ENCODE results near the gene AKAP13. TPM values are rescaled to one million over a fixed set of nuclear protein-coding genes. Genes with fewer than 3 reads are reported as not detected.

Gene AKAP13
- polyA plus RNA-seq, 3 donors, result 47.9 to 99.7 (median 92.6) TPM

GRCh38 chr15:85568261-85568808 lies 187.9 kb downstream of the AKAP13 start:
- Histone ChIP-seq H3K4me2 (replicated peaks; ENCODE audit: extremely low read depth, low read length, poor library complexity, severe bottlenecking) (no peak overlapping the region), H3K36me3 (replicated peaks in 1 of 2; ENCODE audit: control insufficient read depth in 1 of 2, insufficient read depth in 2 of 2, low read length in 2 of 2) (peaks cover 3 to 26% of the 10 kb centered on the region in 2 donors), H3K79me2 (ENCODE audit: insufficient read depth, low read length) (peaks cover 100% of the 10 kb centered on the region), H4K20me1 (ENCODE audit: insufficient read depth, low read length) (peaks cover 100% of the 10 kb centered on the region), H3K4me1 (ENCODE audit: control insufficient read depth in 1 of 2, insufficient read depth in 2 of 2, low read length in 2 of 2) (peaks cover 51 to 67% of the 10 kb centered on the region in 2 donors), H3K4me3 (replicated peaks in 1 of 3; ENCODE audit: low read depth in 2 of 3, low read length in 3 of 3) (no peak overlapping the region), H3K9me3 (replicated peaks in 1 of 2; ENCODE audit: control insufficient read depth in 1 of 2, insufficient read depth in 1 of 2, low read length in 2 of 2) (no peaks in the 10 kb centered on the region), H3K27me3 (ENCODE audit: control insufficient read depth in 2 of 2, insufficient read depth in 2 of 2, low read length in 2 of 2) (no peaks in the 10 kb centered on the region), H2AFZ (ENCODE audit: insufficient read depth, low read depth, low read length, poor library complexity, severe bottlenecking) (no peak overlapping the region), H3K9ac (ENCODE audit: insufficient read depth, low read length, poor library complexity, severe bottlenecking) (no peak overlapping the region), H3K27ac (ENCODE audit: low read depth in 1 of 2, low read length in 2 of 2) (peak overlapping the region in 1 of 2 donors; percentile 63)
- Mint-ChIP-seq H3K4me1 (peaks cover 60% of the 10 kb centered on the region), H3K36me3 (peaks cover 28 to 44% of the 10 kb centered on the region in 2 donors), H3K4me3 (no peak overlapping the region), H3K27ac (peak overlapping the region; percentile 27 to 88 (median 73)), H3K9me3 (no peaks in the 10 kb centered on the region), H3K27me3 (ENCODE audit: low read depth in 3 of 3) (peaks cover 0 to 2% (median 0%) of the 10 kb centered on the region in 3 donors)
- TF ChIP-seq CTCF (IDR thresholded peaks at IDR 0.05), result no peak
- no peak for DNase-seq
- 100% methylated on average over 5 of the region's 7 CpGs for WGBS (ENCODE audit: insufficient coverage)
- intact Hi-C loops (cut with micrococcal nuclease), result no loop called here

- H3K27me3 Mint-ChIP-seq (ENCODE audit: low read depth in 3 of 3), result peaks cover 0 to 2% (median 0%) of the 10 kb centered on the region in 3 donors
- Histone ChIP-seq H2AFZ (ENCODE audit: insufficient read depth, low read depth, low read length, poor library complexity, severe bottlenecking) (peak overlapping the region; percentile 47), H4K20me1 (ENCODE audit: insufficient read depth, low read length) (peaks cover 100% of the 10 kb centered on the region), H3K27me3 (ENCODE audit: control insufficient read depth in 2 of 2, insufficient read depth in 2 of 2, low read length in 2 of 2) (no peaks in the 10 kb centered on the region), H3K9me3 (replicated peaks in 1 of 2; ENCODE audit: control insufficient read depth in 1 of 2, insufficient read depth in 1 of 2, low read length in 2 of 2) (no peaks in the 10 kb centered on the region), H3K4me2 (replicated peaks; ENCODE audit: extremely low read depth, low read length, poor library complexity, severe bottlenecking) (peak overlapping the region; percentile 60), H3K4me3 (replicated peaks in 1 of 3; ENCODE audit: low read depth in 2 of 3, low read length in 3 of 3) (peak overlapping the region in 1 of 3 experiments; percentile 62), H3K36me3 (replicated peaks in 1 of 2; ENCODE audit: control insufficient read depth in 1 of 2, insufficient read depth in 2 of 2, low read length in 2 of 2) (peaks cover 8 to 31% of the 10 kb centered on the region in 2 donors), H3K9ac (ENCODE audit: insufficient read depth, low read length, poor library complexity, severe bottlenecking) (no peak overlapping the region), H3K27ac (ENCODE audit: low read depth in 1 of 2, low read length in 2 of 2) (peak overlapping the region; percentile 70 to 89), H3K79me2 (ENCODE audit: insufficient read depth, low read length) (peaks cover 100% of the 10 kb centered on the region), H3K4me1 (ENCODE audit: control insufficient read depth in 1 of 2, insufficient read depth in 2 of 2, low read length in 2 of 2) (peaks cover 49% of the 10 kb centered on the region in 2 donors)
- H3K4me3 Mint-ChIP-seq, result peak overlapping the region in 1 of 2 donors; percentile 71
- intact Hi-C loops (cut with micrococcal nuclease), result no loop called here
- peaks cover 49% of the 10 kb centered on the region for H3K4me1 Mint-ChIP-seq
- no peaks in the 10 kb centered on the region for H3K9me3 Mint-ChIP-seq
- DNase-seq, result peak; percentile 52 to 73 (median 54)
- H3K27ac Mint-ChIP-seq, result peak overlapping the region; percentile 88 to 98 (median 94)
- WGBS (ENCODE audit: insufficient coverage), result 29% methylated on average over 8 of the region's 8 CpGs
- no peak for TF ChIP-seq CTCF (IDR thresholded peaks at IDR 0.05)
- H3K36me3 Mint-ChIP-seq, result peaks cover 27 to 35% of the 10 kb centered on the region in 2 donors
Measured at GRCh38 chr15:85570336-85570735, 189.9 kb downstream of the AKAP13 start.
